GM18868 (cell line): ENCODE results near the gene GP1BB.

Experiments used
- ATAC-seq: cut with Tn5 transposase; IDR thresholded peaks from one replicate; pipeline ENCODE4 v1.9.1; 2021; ENCODE audit warnings: mild to moderate bottlenecking, moderate library complexity; ENCODE audit not compliant: unreplicated experiment

Gene GP1BB

GRCh38 chr22:19764636-19765476 lies 41.5 kb downstream of the GP1BB start:
- no peak for ATAC-seq

- ATAC-seq: no peak
Observed at GRCh38 chr22:19765477-19766239, 42.3 kb downstream of the GP1BB start.

- ATAC-seq: no peak
Observed at GRCh38 chr22:19766240-19766510, 42.8 kb downstream of the GP1BB start.

GRCh38 chr22:19766511-19767426 lies 43.4 kb downstream of the GP1BB start:
- no peak for ATAC-seq

GRCh38 chr22:19767427-19768341 lies 44.3 kb downstream of the GP1BB start:
- ATAC-seq: no peak

GRCh38 chr22:19769393-19769715 lies 46.0 kb downstream of the GP1BB start:
- ATAC-seq: no peak

GRCh38 chr22:19770349-19771220 lies 47.2 kb downstream of the GP1BB start:
- ATAC-seq: no peak

- ATAC-seq: no peak
Observed at GRCh38 chr22:19772422-19772672, 49.0 kb downstream of the GP1BB start.

- no peak for ATAC-seq
Observed at GRCh38 chr22:19772673-19773469, 49.5 kb downstream of the GP1BB start.

GRCh38 chr22:19773470-19774040 lies 50.2 kb downstream of the GP1BB start:
- ATAC-seq: no peak
